Measurements from ENCODE around the gene OR2L13.
"Not testable (repeated sequence)": the region's sequence is repeated elsewhere in the genome, so short reads cannot be mapped to it uniquely, and the experiment has no call there.

The OR2L13 gene

GRCh38 chr1:248094884-248095283, at the start of gene OR2L13:
TSS of gene OR2L13 (plus strand) at chr1:248095184. CDS start at chr1:248099376, 4,192 bp downstream.
- no peak for ATAC-seq

GRCh38 chr1:248045209-248045608, 49.8 kb upstream of the OR2L13 start:
- DNase-seq (no peak), ATAC-seq (no peak)

More at GRCh38 chr1:248094884-248095283, at the start of gene OR2L13:
- no peak for DNase-seq

- no peak for ATAC-seq
- DNase-seq, result no peak
These were observed 48.4 kb upstream of the OR2L13 start, which contains the start of gene OR2L3 for GRCh38 chr1:248046536-248046935. TSS of gene OR2L3 (plus strand) at chr1:248046836. CDS start at chr1:248060682, 13,846 bp downstream.

GRCh38 chr1:248047008-248047407, 48.0 kb upstream of the OR2L13 start:
- ATAC-seq (no peak), DNase-seq (no peak)

- DNase-seq, result no peak
- ATAC-seq, result no peak
These were observed 40.3 kb upstream of the OR2L13 start for GRCh38 chr1:248054671-248055070.

- DNase-seq (no peak), ATAC-seq (no peak)
These were observed 39.7 kb upstream of the OR2L13 start for GRCh38 chr1:248055261-248055660.

- ATAC-seq, result no peak
- DNase-seq, result no peak
These were observed 29.9 kb upstream of the OR2L13 start for GRCh38 chr1:248065071-248065470.

- DNase-seq (no peak), ATAC-seq (no peak)
These were observed 29.4 kb upstream of the OR2L13 start for GRCh38 chr1:248065604-248066003.

- not testable (repeated sequence) for ATAC-seq, DNase-seq
These were observed 11.1 kb upstream of the OR2L13 start for GRCh38 chr1:248083864-248084263.

GRCh38 chr1:248098529-248098928, 3.5 kb downstream of the OR2L13 start:
- ATAC-seq (no peak), DNase-seq (no peak)

GRCh38 chr1:248102847-248103246, 7.9 kb downstream of the OR2L13 start:
- DNase-seq (no peak), ATAC-seq (no peak)

GRCh38 chr1:248111157-248111556, 16.2 kb downstream of the OR2L13 start:
- ATAC-seq, result no peak
- DNase-seq, result no peak

GRCh38 chr1:248114890-248115289, 19.9 kb downstream of the OR2L13 start:
- DNase-seq (no peak), ATAC-seq (no peak)

- DNase-seq (no peak), ATAC-seq (no peak)
These were observed 32.7 kb downstream of the OR2L13 start for GRCh38 chr1:248127653-248128052.

- no peak for DNase-seq
- ATAC-seq, result no peak
These were observed 41.8 kb downstream of the OR2L13 start for GRCh38 chr1:248136811-248137210.

- ATAC-seq, result no peak
These were observed 45.9 kb downstream of the OR2L13 start for GRCh38 chr1:248140846-248141245.

GRCh38 chr1:248143311-248143710, 48.3 kb downstream of the OR2L13 start:
- ATAC-seq (no peak), DNase-seq (no peak)

More at GRCh38 chr1:248140846-248141245, 45.9 kb downstream of the OR2L13 start:
- no peak for DNase-seq

- DNase-seq, result no peak
- no peak for ATAC-seq
These were observed 49.7 kb downstream of the OR2L13 start, which contains the start of gene OR2M5 for GRCh38 chr1:248144513-248145198. TSS of gene OR2M5 (plus strand) at chr1:248145148. CDS start at chr1:248145148, 0 bp downstream.

All from stimulated activated naive CD8-positive, alpha-beta T cell treated with anti-CD3 and anti-CD28 coated beads, Interleukin-15, Interleukin-2, amounts not matched to agents 100 U/mL and 50 U/mL, for 24 hours (primary cell).